ENCODE measurements around the gene SMCHD1. TPM values are rescaled to one million over a fixed set of nuclear protein-coding genes. Genes with fewer than 3 reads are reported as not detected.

SMCHD1 gene
- total RNA-seq, 1 experiment from 2014 or later = 33.0 TPM

DNA sequence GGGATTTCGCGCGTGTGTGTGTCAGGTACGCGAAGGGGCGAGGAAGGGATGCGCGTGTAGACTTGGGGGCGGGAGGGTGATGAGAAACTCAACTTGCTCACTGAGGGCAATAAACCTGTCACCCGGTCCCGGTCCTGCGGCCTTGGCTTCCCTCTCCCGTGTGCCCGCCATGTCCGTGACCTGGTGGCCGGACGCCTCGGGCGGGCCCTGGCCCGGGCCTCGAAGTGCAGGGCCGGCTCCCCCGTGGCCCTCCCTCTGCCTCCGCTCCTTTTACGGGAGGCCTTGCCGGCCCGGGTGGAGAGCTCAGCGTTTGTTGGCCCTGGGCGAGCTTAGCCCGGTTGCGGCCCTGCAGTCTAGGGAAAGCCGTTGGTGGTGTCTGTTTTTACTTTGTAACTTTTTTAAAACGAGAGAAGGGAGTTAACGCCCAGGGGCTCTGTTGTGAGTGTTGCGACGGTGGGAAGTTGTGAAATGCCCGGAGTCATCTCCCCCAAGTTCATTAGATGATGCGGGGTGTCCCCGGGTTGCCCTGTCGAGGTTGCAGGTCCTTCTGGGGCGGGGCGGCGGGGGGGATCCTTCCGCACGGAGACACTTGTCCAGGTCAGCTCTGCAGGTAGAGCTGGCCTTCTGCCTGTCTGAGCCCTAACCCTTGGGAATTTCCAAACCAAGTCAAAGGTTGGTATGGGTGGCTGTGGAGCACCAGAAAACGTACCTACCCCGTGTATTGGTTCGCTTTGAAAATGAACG lies 883 bp downstream of the SMCHD1 start:
- ChIA-PET POLR2A (no interaction called here), CTCF (no interaction called here)
- Mint-ChIP-seq H3K9me3 (peaks cover 4% of the 10 kb centered on the region; the same call in 1 of the 2 replicates), H3K27me3 (ENCODE audit: low read depth) (peaks cover 45% of the 10 kb centered on the region), H3K27ac (no peak overlapping the region), H3K4me3 (peak overlapping the region; percentile 88), H3K36me3 (peaks cover 6% of the 10 kb centered on the region), H3K4me1 (peaks cover 32% of the 10 kb centered on the region)
- ATAC-seq = peak; percentile 32
- peak; percentile 42 for DNase-seq (ENCODE audit: low spot score)
- TF ChIP-seq ZNF232 (CRISPR knock-in tag; IDR thresholded peaks at IDR 0.05) = 0 out of 2 replicates have a peak, but pooled peaks have one; percentile 15
- TF ChIP-seq, protein P1, sequence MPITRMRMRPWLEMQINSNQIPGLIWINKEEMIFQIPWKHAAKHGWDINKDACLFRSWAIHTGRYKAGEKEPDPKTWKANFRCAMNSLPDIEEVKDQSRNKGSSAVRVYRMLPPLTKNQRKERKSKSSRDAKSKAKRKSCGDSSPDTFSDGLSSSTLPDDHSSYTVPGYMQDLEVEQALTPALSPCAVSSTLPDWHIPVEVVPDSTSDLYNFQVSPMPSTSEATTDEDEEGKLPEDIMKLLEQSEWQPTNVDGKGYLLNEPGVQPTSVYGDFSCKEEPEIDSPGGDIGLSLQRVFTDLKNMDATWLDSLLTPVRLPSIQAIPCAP (CRISPR knock-in tag; IDR thresholded peaks at IDR 0.05) = no peak

DNA sequence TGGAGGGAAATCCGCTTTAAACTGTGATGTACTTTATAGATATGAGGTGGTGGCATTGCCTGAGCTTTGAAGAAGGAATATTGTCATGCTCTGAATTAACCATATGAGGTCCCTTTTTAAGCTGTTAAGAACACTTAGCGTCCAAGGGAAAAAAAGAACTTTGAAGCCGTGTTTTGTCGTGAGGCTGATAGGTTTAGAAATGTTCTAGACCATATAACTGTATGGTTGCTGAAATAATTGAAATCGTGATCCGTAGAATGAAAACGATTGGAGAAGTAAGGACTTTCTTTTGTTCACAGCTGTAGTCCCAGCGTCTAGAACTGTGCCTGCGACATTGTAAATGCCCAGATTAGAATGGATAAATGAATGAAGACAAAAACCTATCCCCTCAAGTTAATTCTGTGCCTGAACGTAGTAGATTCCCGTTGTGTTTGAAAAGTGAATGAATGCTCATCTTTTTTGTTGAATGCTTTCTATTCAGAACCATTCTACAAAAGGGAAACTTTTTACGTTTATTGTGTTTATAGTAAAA lies 1.5 kb downstream of the SMCHD1 start:
- POLR2A ChIA-PET = no interaction called here
- H3K27me3 Mint-ChIP-seq (ENCODE audit: low read depth) = peaks cover 39% of the 10 kb centered on the region
- DNase-seq (ENCODE audit: low spot score) (no peak), ATAC-seq (no peak)
- no peak overlapping the region for H3K27ac Mint-ChIP-seq
- CTCF ChIA-PET = no interaction called here
- peaks cover 6% of the 10 kb centered on the region for H3K36me3 Mint-ChIP-seq
- TF ChIP-seq CBFB (CRISPR knock-in tag; IDR thresholded peaks at IDR 0.05; ENCODE audit: low read depth) = no peak
- TF ChIP-seq FOXK1 (CRISPR knock-in tag; IDR thresholded peaks at IDR 0.05) = no peak
- TF ChIP-seq, protein P2, sequence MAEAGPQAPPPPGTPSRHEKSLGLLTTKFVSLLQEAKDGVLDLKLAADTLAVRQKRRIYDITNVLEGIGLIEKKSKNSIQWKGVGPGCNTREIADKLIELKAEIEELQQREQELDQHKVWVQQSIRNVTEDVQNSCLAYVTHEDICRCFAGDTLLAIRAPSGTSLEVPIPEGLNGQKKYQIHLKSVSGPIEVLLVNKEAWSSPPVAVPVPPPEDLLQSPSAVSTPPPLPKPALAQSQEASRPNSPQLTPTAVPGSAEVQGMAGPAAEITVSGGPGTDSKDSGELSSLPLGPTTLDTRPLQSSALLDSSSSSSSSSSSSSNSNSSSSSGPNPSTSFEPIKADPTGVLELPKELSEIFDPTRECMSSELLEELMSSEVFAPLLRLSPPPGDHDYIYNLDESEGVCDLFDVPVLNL (CRISPR knock-in tag; IDR thresholded peaks at IDR 0.05; ENCODE audit: borderline replicate concordance, low read depth) = no peak
- no peak for TF ChIP-seq NR3C1 (CRISPR knock-in tag; conservative IDR thresholded peaks at IDR 0.05; ENCODE audit: low read depth)
- no peak for TF ChIP-seq SP1 (CRISPR knock-in tag; conservative IDR thresholded peaks at IDR 0.05)
- no peak for TF ChIP-seq IRF2 (CRISPR knock-in tag; IDR thresholded peaks at IDR 0.05; ENCODE audit: borderline replicate concordance, low read depth)
- TF ChIP-seq HMGA2 (CRISPR knock-in tag; IDR thresholded peaks at IDR 0.05) = no peak
- TF ChIP-seq SOX15 (CRISPR knock-in tag; IDR thresholded peaks at IDR 0.05) = no peak
- TF ChIP-seq ZNF423 (CRISPR knock-in tag; IDR thresholded peaks at IDR 0.05) = no peak
- TF ChIP-seq, protein P3, sequence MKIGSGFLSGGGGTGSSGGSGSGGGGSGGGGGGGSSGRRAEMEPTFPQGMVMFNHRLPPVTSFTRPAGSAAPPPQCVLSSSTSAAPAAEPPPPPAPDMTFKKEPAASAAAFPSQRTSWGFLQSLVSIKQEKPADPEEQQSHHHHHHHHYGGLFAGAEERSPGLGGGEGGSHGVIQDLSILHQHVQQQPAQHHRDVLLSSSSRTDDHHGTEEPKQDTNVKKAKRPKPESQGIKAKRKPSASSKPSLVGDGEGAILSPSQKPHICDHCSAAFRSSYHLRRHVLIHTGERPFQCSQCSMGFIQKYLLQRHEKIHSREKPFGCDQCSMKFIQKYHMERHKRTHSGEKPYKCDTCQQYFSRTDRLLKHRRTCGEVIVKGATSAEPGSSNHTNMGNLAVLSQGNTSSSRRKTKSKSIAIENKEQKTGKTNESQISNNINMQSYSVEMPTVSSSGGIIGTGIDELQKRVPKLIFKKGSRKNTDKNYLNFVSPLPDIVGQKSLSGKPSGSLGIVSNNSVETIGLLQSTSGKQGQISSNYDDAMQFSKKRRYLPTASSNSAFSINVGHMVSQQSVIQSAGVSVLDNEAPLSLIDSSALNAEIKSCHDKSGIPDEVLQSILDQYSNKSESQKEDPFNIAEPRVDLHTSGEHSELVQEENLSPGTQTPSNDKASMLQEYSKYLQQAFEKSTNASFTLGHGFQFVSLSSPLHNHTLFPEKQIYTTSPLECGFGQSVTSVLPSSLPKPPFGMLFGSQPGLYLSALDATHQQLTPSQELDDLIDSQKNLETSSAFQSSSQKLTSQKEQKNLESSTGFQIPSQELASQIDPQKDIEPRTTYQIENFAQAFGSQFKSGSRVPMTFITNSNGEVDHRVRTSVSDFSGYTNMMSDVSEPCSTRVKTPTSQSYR (CRISPR knock-in tag; IDR thresholded peaks at IDR 0.05) = no peak
- TF ChIP-seq ZNF138 (CRISPR knock-in tag; conservative IDR thresholded peaks at IDR 0.05) = no peak
- no peak for TF ChIP-seq ZNF263 (CRISPR knock-in tag; IDR thresholded peaks at IDR 0.05; ENCODE audit: low read depth)
- TF ChIP-seq ZNF416 (CRISPR knock-in tag; IDR thresholded peaks at IDR 0.05) = no peak
- TF ChIP-seq NFATC4 (CRISPR knock-in tag; IDR thresholded peaks at IDR 0.05) = no peak
- no peak for TF ChIP-seq ZNF317 (CRISPR knock-in tag; IDR thresholded peaks at IDR 0.05; ENCODE audit: borderline replicate concordance, low read depth)
- TF ChIP-seq, protein P4, sequence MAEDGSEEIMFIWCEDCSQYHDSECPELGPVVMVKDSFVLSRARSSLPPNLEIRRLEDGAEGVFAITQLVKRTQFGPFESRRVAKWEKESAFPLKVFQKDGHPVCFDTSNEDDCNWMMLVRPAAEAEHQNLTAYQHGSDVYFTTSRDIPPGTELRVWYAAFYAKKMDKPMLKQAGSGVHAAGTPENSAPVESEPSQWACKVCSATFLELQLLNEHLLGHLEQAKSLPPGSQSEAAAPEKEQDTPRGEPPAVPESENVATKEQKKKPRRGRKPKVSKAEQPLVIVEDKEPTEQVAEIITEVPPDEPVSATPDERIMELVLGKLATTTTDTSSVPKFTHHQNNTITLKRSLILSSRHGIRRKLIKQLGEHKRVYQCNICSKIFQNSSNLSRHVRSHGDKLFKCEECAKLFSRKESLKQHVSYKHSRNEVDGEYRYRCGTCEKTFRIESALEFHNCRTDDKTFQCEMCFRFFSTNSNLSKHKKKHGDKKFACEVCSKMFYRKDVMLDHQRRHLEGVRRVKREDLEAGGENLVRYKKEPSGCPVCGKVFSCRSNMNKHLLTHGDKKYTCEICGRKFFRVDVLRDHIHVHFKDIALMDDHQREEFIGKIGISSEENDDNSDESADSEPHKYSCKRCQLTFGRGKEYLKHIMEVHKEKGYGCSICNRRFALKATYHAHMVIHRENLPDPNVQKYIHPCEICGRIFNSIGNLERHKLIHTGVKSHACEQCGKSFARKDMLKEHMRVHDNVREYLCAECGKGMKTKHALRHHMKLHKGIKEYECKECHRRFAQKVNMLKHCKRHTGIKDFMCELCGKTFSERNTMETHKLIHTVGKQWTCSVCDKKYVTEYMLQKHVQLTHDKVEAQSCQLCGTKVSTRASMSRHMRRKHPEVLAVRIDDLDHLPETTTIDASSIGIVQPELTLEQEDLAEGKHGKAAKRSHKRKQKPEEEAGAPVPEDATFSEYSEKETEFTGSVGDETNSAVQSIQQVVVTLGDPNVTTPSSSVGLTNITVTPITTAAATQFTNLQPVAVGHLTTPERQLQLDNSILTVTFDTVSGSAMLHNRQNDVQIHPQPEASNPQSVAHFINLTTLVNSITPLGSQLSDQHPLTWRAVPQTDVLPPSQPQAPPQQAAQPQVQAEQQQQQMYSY (CRISPR knock-in tag; IDR thresholded peaks at IDR 0.05) = no peak
- peak overlapping the region; percentile 88 for H3K4me3 Mint-ChIP-seq
- H3K4me1 Mint-ChIP-seq = peaks cover 32% of the 10 kb centered on the region
- peaks cover 4% of the 10 kb centered on the region; the same call in 1 of the 2 replicates for H3K9me3 Mint-ChIP-seq
